Liver (tissue), 3 donors: Measurements from ENCODE around the gene LHFPL2.

Experiments
- HNF4G ChIP-seq: IDR thresholded peaks from 2 replicates; pipeline ENCODE4 v1.6.1; 2016; ENCODE audit warnings: antibody characterized with exemption
- JUND ChIP-seq, 2 donors: IDR thresholded peaks; 2 replicates each; pipeline ENCODE4 v1.6.1; 2016; ENCODE audit warnings: antibody characterized with exemption in 2 of 2
- NR2F2 ChIP-seq: IDR thresholded peaks from 2 replicates; pipeline ENCODE4 v1.6.1; 2016; ENCODE audit warnings: antibody characterized with exemption
- RAD21 ChIP-seq, 2 donors: IDR thresholded peaks; 2 replicates each; pipeline ENCODE4 v1.6.1; 2016; ENCODE audit warnings: antibody characterized with exemption in 2 of 2, mild to moderate bottlenecking in 2 of 2
- RXRA ChIP-seq, 2 donors: IDR thresholded peaks; 2 replicates each; pipeline ENCODE4 v1.6.1; 2017 to 2018; ENCODE audit warnings: antibody characterized with exemption in 2 of 2, mild to moderate bottlenecking in 1 of 2
- TAF1 ChIP-seq: conservative IDR thresholded peaks from 2 replicates; pipeline ENCODE4 v1.6.1; 2016; ENCODE audit warnings: antibody characterized with exemption, mild to moderate bottlenecking
- YY1 ChIP-seq: IDR thresholded peaks from 2 replicates; pipeline ENCODE4 v1.6.1; 2016; ENCODE audit warnings: antibody characterized with exemption, mild to moderate bottlenecking
- TF ChIP-seq, protein P1 (sequence below): fragments of 150-350 bp; IDR thresholded peaks from 2 replicates; pipeline ENCODE4 v1.5.1; 2017; ENCODE audit warnings: improper control_type of control experiment, low read depth, low read length; ENCODE audit not compliant: missing input control
- TF ChIP-seq, protein P2 (sequence below): IDR thresholded peaks from 2 replicates; pipeline ENCODE4 v1.6.1; 2016; ENCODE audit warnings: antibody characterized with exemption
- TF ChIP-seq, protein P3 (sequence below): IDR thresholded peaks from 2 replicates; pipeline ENCODE4 v1.6.1; 2016; ENCODE audit warnings: antibody characterized with exemption, mild to moderate bottlenecking
- TF ChIP-seq, protein P4 (sequence below): IDR thresholded peaks from 2 replicates; pipeline ENCODE4 v1.6.1; 2016; ENCODE audit warnings: antibody characterized with exemption
- donor health status: healthy.
- donor health status: healthy.

DNA sequence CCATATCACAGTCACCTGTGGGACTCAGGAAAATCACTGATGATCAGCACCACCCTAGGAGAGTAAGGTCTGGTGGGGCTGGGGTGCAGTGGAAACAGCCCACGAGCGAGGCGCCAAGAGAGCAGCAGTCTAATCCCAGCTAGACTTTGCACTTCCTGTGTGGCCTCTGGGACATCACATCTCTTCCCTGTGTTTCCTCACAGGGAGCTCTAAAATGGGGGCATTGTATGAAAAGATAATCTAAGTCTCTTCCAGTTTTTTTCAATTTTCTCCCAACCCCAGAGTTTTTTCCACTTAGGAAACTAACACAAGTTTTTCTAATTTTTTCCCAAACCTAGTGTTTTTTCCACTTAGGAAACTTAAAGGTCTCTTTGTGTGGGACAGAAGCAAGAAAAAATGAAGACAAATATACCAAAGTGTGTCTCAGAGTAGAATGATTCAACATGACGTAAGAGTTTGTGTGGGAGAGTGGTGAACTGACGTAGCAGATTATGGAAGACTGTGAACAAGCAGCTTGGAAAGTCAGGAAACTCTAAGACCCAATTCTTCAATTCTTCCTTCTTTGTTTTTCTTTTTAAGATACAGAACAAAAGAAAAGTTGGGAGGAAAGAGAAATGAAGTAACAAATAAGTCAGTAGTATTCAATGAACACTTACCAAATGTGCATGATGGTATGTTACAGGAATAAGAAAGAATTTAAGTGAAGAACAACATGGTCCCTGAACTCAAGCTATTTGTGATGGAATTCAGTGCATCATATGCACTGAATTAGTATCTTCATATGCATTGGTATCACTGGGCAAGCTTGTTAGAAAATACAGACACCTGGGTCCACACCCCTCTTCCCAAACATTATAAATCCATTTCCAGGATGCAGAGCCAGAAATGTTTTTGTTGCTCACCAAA is 51.3 kb downstream of the LHFPL2 start:
- TF ChIP-seq, protein P1, sequence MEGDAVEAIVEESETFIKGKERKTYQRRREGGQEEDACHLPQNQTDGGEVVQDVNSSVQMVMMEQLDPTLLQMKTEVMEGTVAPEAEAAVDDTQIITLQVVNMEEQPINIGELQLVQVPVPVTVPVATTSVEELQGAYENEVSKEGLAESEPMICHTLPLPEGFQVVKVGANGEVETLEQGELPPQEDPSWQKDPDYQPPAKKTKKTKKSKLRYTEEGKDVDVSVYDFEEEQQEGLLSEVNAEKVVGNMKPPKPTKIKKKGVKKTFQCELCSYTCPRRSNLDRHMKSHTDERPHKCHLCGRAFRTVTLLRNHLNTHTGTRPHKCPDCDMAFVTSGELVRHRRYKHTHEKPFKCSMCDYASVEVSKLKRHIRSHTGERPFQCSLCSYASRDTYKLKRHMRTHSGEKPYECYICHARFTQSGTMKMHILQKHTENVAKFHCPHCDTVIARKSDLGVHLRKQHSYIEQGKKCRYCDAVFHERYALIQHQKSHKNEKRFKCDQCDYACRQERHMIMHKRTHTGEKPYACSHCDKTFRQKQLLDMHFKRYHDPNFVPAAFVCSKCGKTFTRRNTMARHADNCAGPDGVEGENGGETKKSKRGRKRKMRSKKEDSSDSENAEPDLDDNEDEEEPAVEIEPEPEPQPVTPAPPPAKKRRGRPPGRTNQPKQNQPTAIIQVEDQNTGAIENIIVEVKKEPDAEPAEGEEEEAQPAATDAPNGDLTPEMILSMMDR, result no peak
- no peak for TF ChIP-seq RAD21 (IDR thresholded peaks at IDR 0.05)
- TF ChIP-seq, protein P2, sequence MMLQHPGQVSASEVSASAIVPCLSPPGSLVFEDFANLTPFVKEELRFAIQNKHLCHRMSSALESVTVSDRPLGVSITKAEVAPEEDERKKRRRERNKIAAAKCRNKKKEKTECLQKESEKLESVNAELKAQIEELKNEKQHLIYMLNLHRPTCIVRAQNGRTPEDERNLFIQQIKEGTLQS, result no peak
- TF ChIP-seq, protein P3, sequence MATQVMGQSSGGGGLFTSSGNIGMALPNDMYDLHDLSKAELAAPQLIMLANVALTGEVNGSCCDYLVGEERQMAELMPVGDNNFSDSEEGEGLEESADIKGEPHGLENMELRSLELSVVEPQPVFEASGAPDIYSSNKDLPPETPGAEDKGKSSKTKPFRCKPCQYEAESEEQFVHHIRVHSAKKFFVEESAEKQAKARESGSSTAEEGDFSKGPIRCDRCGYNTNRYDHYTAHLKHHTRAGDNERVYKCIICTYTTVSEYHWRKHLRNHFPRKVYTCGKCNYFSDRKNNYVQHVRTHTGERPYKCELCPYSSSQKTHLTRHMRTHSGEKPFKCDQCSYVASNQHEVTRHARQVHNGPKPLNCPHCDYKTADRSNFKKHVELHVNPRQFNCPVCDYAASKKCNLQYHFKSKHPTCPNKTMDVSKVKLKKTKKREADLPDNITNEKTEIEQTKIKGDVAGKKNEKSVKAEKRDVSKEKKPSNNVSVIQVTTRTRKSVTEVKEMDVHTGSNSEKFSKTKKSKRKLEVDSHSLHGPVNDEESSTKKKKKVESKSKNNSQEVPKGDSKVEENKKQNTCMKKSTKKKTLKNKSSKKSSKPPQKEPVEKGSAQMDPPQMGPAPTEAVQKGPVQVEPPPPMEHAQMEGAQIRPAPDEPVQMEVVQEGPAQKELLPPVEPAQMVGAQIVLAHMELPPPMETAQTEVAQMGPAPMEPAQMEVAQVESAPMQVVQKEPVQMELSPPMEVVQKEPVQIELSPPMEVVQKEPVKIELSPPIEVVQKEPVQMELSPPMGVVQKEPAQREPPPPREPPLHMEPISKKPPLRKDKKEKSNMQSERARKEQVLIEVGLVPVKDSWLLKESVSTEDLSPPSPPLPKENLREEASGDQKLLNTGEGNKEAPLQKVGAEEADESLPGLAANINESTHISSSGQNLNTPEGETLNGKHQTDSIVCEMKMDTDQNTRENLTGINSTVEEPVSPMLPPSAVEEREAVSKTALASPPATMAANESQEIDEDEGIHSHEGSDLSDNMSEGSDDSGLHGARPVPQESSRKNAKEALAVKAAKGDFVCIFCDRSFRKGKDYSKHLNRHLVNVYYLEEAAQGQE, result no peak
- TF ChIP-seq RXRA (IDR thresholded peaks at IDR 0.05), result no peak
- no peak for TF ChIP-seq JUND (IDR thresholded peaks at IDR 0.05)
- no peak for TF ChIP-seq YY1
- TF ChIP-seq, protein P4, sequence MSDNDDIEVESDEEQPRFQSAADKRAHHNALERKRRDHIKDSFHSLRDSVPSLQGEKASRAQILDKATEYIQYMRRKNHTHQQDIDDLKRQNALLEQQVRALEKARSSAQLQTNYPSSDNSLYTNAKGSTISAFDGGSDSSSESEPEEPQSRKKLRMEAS, result no peak
- TF ChIP-seq NR2F2, result no peak
- no peak for TF ChIP-seq TAF1
- TF ChIP-seq HNF4G, result no peak
